Activated CD4-positive, alpha-beta T cell treated with anti-CD3 and anti-CD28 coated beads, Interleukin-2, amount 50 U/mL, for 16 hours (primary cell): ENCODE measurements around the gene ITIH1.
"Not testable (repeated sequence)": the region's sequence is repeated elsewhere in the genome, so short reads cannot be mapped to it uniquely, and the experiment has no call there.

Experiments used
- DNase-seq: peaks from one replicate; pipeline ENCODE4 v3.0.0-alpha.2; 2020

Gene ITIH1

GRCh38 chr3:52777127-52777958 lies at the start of gene ITIH1:
TSS of gene ITIH1 (plus strand) at chr3:52777599. CDS start at chr3:52777616, 17 bp downstream.
- DNase-seq, result no peak

- not testable (repeated sequence) for DNase-seq
Measured at GRCh38 chr3:52728753-52729152, 48.6 kb upstream of the ITIH1 start.

- DNase-seq, result no peak
Measured at GRCh38 chr3:52730681-52731080, 46.7 kb upstream of the ITIH1 start.

- no peak for DNase-seq
Measured at GRCh38 chr3:52731590-52731989, 45.8 kb upstream of the ITIH1 start.

GRCh38 chr3:52733256-52733891 lies 44.0 kb upstream of the ITIH1 start:
- DNase-seq, result no peak

- no peak for DNase-seq
Measured at GRCh38 chr3:52739730-52740129, 37.7 kb upstream of the ITIH1 start.

GRCh38 chr3:52742418-52743041 lies 34.9 kb upstream of the ITIH1 start:
- DNase-seq, result peak; percentile 32

GRCh38 chr3:52743152-52743551 lies 34.2 kb upstream of the ITIH1 start:
- DNase-seq, result no peak

- DNase-seq, result no peak
Measured at GRCh38 chr3:52743721-52744120, 33.7 kb upstream of the ITIH1 start.

- DNase-seq, result no peak
Measured at GRCh38 chr3:52752045-52752660, 25.2 kb upstream of the ITIH1 start.

- no peak for DNase-seq
Measured at GRCh38 chr3:52754373-52754772, 23.0 kb upstream of the ITIH1 start.

GRCh38 chr3:52756141-52756540 lies 21.3 kb upstream of the ITIH1 start:
- DNase-seq, result no peak

- no peak for DNase-seq
Measured at GRCh38 chr3:52763466-52763865, 13.9 kb upstream of the ITIH1 start.

GRCh38 chr3:52769786-52770455 lies 7.5 kb upstream of the ITIH1 start:
- DNase-seq, result peak; percentile 8

- DNase-seq, result peak; percentile 94
Measured at GRCh38 chr3:52770496-52771333, 6.7 kb upstream of the ITIH1 start, which contains the start of gene NEK4. TSS of gene NEK4 (minus strand) at chr3:52770940. CDS start at chr3:52770746, 194 bp downstream.

- no peak for DNase-seq
Measured at GRCh38 chr3:52771334-52771681, 6.1 kb upstream of the ITIH1 start.

GRCh38 chr3:52771702-52772101 lies 5.7 kb upstream of the ITIH1 start:
- DNase-seq, result no peak

GRCh38 chr3:52773361-52774065 lies 3.9 kb upstream of the ITIH1 start:
- DNase-seq, result no peak

- no peak for DNase-seq
Measured at GRCh38 chr3:52774066-52774713, 3.2 kb upstream of the ITIH1 start.
